K562 (cell line): ENCODE results near the gene WWOX.

Source experiments
- GABPA ChIP-seq: fragments of 200-800 bp; sonication (Bioruptor generic); conservative IDR thresholded peaks from 2 replicates; pipeline ENCODE4 v1.6.1; 2016; ENCODE audit warnings: low read depth, missing genetic modification characterization, missing compliant biosample characterization
- GTF2E2 ChIP-seq: fragments of 200-800 bp; sonication (Bioruptor generic); IDR thresholded peaks from 2 replicates; pipeline ENCODE4 v1.6.1; 2016; ENCODE audit warnings: missing genetic modification characterization, missing compliant biosample characterization

GRCh38 chr16:78081341-78081740 is 18.1 kb upstream of the WWOX start:
- no peak for TF ChIP-seq GTF2E2
- TF ChIP-seq GABPA = no peak
